Bronchial epithelial cell (primary cell): ENCODE results near the gene MRGPRD. TPM values are rescaled to one million over a fixed set of nuclear protein-coding genes. Genes with fewer than 3 reads are reported as not detected.

ENCODE experiments used
- DNase-seq: peaks from one replicate; pipeline ENCODE4 v3.0.0-alpha.2; 2010; ENCODE audit warnings: low read depth
- FAIRE-seq: peaks from 2 replicates; lab custom pipeline; 2011; peaks lifted over from hg19 to GRCh38; lab: Jason Lieb, UNC
- H3K27me3 ChIP-seq: 2 replicates; pipeline ENCODE4 v1.5.1; 2011; ENCODE audit warnings: low read length; ENCODE audit not compliant: control insufficient read depth, insufficient read depth
- H3K36me3 ChIP-seq: 2 replicates; pipeline ENCODE4 v1.5.1; 2011; ENCODE audit warnings: low read length; ENCODE audit not compliant: control insufficient read depth, insufficient read depth
- H3K4me3 ChIP-seq: 2 replicates; pipeline ENCODE4 v1.5.1; 2011; ENCODE audit warnings: mild to moderate bottlenecking, low read depth, low read length, control low read depth
- total RNA-seq: library from RNA; depleted of rRNA; stranded (reverse); fragments of >200 nt; gene quantifications from 2 replicates; pipeline ENCODE4 v1.2.1, GENCODE V29; 2014
- TF ChIP-seq, protein P1 (sequence below): IDR thresholded peaks from 2 replicates; pipeline ENCODE4 v1.5.1; 2011; ENCODE audit warnings: mild to moderate bottlenecking, moderate library complexity, low read length, control low read depth, inconsistent platforms; ENCODE audit not compliant: insufficient read depth, severe bottlenecking

The MRGPRD gene
- total RNA-seq, 1 donor from 2014 or later = not detected

DNA sequence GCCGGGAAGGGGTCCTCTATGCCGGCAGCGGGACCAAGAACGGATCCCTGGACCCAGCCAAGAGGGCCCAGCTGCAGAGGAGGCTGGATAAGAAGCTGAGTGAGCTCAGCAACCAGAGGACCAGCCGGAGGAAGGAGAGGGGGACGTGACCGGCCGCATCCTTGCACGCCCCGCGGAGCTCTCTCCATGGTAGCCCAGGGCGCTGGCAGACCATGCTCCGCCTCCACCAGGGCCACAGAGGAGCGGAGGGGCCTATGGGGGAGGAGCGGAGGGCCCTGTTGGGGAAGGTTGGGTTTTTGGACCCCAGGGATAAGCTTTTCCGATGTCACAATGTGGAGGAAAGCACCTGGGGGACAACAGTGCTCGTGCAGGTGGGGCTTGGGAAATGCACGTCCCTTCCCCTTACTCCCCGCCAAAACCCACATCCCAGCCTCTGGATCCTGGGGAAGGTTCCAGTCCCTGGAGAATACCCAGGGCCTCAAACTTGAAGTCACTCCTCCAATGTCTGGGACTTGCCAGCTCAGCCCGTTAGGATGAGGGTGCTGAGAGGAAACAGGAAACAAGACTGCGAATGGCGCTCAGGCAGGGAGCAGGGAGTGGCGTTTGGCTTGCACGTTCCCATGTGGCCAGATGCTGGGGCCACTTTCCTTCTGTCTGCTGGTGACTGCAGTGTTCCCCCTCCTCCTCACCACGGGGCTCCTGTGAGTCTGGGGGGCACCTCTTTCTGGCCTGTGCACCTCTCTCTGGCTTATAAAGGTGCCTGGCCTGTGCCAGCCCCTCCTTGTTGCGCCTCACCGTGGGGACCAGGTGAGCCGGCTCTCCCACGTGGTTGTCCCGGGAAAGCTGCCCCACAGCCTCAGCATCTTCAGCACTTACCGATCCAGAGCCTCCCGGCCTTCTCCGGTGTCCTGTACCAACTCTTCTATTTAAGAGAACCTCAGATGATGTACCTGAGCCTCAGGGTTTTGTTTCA, 40.9 kb downstream of the MRGPRD start:
- TF ChIP-seq, protein P1, sequence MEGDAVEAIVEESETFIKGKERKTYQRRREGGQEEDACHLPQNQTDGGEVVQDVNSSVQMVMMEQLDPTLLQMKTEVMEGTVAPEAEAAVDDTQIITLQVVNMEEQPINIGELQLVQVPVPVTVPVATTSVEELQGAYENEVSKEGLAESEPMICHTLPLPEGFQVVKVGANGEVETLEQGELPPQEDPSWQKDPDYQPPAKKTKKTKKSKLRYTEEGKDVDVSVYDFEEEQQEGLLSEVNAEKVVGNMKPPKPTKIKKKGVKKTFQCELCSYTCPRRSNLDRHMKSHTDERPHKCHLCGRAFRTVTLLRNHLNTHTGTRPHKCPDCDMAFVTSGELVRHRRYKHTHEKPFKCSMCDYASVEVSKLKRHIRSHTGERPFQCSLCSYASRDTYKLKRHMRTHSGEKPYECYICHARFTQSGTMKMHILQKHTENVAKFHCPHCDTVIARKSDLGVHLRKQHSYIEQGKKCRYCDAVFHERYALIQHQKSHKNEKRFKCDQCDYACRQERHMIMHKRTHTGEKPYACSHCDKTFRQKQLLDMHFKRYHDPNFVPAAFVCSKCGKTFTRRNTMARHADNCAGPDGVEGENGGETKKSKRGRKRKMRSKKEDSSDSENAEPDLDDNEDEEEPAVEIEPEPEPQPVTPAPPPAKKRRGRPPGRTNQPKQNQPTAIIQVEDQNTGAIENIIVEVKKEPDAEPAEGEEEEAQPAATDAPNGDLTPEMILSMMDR = no peak

DNA sequence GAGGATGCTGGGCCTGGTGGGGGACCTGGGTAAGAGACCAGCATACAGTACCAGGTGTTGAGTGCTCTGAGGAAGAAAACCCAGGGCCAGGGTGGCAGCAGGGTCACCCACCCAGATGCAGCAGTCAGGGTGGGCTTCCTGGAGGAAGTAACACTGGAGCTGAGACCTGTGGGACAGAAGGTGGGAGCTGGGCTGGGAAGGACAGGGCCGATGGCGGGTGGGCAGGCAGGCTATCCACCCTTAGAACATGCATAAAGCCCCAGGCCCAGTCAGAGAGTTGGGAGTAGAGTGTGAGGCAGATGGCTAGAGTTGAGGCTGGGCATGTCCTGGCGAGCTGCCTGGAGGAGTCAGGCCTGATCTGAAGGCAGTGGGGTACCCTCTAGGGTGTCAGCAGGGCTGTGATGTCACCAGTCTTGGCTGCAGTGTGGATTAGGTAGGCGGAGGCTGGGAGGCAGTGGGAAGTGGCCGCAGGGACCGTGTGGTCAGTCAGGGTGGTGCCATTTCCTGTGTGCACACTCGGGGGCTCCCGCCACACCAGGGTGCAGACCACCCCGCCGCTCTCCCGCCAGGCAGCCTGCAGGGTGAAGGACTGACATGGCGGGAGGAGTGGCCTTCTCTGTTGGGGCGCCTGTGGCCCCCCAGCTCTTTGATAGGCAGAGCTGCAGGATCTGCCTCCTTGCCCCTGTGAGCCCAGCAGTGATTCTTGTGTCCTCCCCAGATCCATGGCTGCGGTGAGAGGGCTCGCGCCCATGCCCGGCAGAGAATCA, 41.8 kb downstream of the MRGPRD start:
- Histone ChIP-seq H3K36me3 (peaks cover 7% of the 10 kb centered on the region), H3K4me3 (no peak overlapping the region), H3K27me3 (no peaks in the 10 kb centered on the region)
- FAIRE-seq (peak; percentile 55), DNase-seq (no peak)
- TF ChIP-seq, protein P1 = no peak

More for the DNA sequence above, 40.9 kb downstream of the MRGPRD start:
- H3K27me3 ChIP-seq = no peaks in the 10 kb centered on the region
- peaks cover 6% of the 10 kb centered on the region for H3K36me3 ChIP-seq
- FAIRE-seq (no peak), DNase-seq (no peak)
- no peak overlapping the region for H3K4me3 ChIP-seq

DNA sequence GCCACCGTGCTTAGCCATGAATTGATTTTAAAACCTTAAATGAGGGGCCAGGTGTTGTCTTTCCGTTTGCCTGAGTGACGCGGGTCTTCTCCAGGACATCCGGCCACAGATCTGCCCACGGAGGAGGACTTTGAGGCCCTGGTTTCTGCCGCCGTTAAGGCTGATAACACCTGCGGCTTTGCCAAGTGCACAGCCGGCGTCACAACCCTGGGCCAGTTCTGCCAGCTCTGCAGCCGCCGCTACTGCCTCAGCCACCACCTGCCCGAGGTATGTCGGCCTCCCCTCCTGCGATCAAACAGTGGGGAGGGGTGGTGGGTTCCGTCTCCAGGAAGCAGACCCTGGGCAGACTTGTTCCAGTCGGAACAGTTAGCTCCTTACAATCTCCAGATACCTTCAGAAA, 42.7 kb downstream of the MRGPRD start:
- TF ChIP-seq, protein P1 = no peak
- no peaks in the 10 kb centered on the region for H3K27me3 ChIP-seq
- FAIRE-seq = no peak
- H3K36me3 ChIP-seq = peaks cover 10% of the 10 kb centered on the region
- DNase-seq = no peak
- no peak overlapping the region for H3K4me3 ChIP-seq

DNA sequence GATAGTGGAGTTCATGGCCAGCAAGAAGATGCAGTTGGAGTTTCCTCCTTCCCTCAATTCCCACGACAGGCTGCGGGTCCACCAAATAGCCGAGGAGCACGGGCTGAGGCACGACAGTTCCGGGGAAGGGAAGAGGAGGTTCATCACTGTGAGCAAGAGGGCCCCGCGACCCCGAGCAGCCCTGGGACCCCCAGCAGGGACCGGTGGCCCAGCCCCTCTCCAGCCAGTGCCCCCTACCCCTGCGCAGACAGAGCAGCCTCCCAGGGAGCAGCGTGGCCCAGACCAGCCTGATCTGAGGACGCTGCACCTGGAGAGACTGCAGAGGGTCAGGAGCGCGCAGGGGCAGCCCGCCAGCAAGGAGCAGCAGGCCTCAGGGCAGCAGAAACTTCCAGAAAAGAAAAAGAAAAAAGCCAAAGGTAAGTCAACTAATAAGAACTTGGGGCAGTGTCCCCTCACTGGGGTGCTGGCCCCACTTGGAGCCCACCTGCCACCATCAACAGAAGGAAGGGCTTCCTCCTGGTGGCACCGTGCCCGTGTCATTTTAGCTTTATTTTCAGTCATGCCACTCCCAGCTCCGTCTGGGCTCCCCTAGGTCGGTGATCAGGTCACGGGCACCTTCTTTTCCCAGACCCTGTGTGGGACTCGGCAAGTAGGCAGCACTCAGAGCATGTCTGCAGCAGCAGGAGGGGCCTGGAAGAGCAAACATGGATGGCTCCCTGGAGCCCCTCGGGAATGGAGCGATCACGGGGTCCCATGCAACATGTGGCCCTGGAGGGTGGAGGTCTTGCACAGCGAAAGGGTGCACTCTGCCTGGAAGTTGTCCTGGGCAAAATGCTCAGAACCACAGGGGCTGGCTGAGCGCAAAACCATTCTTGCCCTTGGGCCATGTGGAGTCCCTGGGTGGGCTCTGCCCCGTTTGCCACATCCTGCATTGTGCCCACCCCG, 43.8 kb downstream of the MRGPRD start:
- H3K27me3 ChIP-seq = no peaks in the 10 kb centered on the region
- H3K4me3 ChIP-seq = no peak overlapping the region
- peaks cover 13% of the 10 kb centered on the region for H3K36me3 ChIP-seq
- TF ChIP-seq, protein P1 = no peak
- FAIRE-seq (no peak), DNase-seq (no peak)

DNA sequence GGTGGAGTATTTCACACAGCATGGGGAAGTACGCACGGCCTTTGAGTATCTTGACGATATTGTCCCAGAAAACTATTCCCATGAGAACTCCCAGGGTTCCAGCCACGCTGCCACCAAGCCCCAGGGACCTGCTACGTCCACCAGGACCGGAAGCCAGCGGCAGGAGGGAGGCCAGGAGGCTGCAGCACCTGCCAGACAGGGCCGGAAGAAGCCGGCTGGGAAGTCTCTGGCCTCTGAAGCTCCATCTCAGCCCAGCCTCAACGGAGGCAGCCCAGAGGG, 44.5 kb downstream of the MRGPRD start:
- DNase-seq = no peak
- H3K27me3 ChIP-seq = no peaks in the 10 kb centered on the region
- H3K4me3 ChIP-seq = no peak overlapping the region
- peaks cover 13% of the 10 kb centered on the region for H3K36me3 ChIP-seq
- TF ChIP-seq, protein P1 = no peak
- FAIRE-seq = no peak
